Measurements from ENCODE around the gene ZNF511.
A peak's percentile ranks its signal among the peaks of the same experiment; 100 is the strongest.

ZNF511 gene

DNA sequence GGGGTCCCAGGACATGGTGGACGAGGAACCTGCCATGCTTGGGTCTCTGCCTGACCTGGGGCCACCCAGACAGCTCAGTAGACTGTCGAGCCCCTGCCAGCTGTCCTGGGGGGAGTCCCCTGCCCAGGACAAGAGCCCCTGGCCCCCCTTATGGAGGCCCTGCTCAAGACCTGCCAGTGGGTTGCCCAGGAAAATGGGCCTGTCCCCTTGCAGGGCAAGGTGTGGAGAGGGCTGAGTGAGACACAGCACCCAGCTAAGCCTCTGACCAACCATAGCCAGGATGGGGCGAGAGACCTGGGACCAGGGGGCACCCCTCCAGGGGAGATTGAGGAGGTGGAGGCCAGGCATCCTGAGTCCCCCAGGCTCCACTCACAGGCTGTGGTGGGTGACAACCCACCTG lies 47.3 kb downstream of the ZNF511 start:
- no peak for DNase-seq

DNA sequence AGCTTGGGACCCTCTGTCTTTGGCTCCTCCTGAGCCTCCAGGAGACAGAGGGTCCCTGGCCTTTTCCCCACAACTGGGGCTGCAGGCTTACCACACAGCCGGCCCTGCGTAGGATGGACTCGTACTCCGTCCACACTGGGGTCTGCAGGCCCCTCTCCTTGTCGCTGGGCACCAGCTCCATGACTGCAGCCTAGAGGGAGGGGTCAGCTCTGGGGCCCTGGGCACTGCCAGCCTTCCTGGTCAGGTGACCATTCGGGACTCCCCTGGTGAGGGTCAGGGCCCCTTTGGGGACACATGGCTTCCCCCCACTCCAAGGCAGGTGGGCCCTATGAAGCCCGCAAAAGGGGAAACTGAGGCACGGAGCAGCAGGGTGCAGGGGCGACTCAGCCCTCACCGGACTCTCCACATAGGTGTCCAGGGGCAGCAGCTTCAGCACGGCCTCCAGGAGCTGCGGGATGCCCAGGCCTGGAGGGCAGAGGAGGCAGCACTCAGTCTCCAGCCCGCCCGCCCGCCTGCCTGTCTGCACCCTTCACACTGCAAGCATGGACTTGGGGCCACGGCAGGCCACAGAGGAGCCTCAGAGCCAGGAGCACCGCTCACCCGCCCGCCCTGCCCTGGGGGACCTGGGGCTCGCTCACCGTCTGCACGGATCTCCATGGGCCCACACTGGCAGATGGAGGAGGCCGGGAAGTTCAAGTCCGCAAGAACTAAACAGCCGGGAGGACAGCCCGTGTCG lies 48.0 kb downstream of the ZNF511 start:
- DNase-seq = no peak

DNA sequence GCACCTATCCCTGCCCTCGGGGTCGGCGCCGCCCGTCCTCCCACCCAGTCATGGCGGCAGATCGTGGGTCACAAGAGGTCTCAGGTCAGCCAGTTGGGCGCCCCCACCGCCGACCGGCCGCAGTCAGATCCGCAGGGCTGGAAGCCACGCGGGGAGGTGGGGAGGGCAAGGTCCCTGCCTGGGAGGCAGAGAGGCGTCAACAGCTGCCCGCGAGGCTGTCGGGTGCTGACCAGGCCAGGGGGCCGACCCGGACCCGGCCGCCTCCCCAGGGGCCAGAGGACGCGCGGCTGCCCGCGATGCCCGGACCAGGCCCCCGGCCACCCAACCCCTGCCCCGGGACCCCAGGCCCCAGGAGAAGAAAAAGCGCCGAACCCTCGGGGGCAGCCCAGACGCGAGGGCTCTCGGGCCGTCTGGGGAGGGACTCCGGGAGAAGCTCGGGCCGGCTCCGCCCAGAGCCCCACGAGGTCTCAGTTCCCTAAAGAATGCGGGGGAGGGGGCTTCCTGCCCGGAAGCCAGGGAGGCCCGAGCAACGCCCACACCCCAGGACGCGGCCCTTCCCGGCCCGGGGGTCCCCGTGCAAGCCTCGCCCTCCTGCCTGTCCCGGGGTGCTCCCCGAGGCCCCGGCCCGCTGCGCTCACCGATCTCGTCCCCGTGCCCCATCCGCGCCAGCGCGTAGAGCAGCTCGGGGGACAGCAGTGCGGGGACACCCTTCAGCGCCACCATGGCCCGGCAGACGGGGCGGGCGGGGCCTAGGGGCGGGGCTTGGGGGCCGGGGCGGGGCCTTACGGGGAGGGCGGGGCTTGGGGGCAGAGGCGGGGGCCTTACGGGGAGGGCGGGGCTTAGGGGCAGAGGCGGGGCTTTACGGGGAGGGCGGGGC lies 48.8 kb downstream of the ZNF511 start, which contains the start of gene FUOM:
Gene FUOM (minus strand): TSS at position 735 of the 877 bp plus-strand sequence. CDS start 12 bp downstream, at position 723.
- DNase-seq = peak; percentile 55

DNA sequence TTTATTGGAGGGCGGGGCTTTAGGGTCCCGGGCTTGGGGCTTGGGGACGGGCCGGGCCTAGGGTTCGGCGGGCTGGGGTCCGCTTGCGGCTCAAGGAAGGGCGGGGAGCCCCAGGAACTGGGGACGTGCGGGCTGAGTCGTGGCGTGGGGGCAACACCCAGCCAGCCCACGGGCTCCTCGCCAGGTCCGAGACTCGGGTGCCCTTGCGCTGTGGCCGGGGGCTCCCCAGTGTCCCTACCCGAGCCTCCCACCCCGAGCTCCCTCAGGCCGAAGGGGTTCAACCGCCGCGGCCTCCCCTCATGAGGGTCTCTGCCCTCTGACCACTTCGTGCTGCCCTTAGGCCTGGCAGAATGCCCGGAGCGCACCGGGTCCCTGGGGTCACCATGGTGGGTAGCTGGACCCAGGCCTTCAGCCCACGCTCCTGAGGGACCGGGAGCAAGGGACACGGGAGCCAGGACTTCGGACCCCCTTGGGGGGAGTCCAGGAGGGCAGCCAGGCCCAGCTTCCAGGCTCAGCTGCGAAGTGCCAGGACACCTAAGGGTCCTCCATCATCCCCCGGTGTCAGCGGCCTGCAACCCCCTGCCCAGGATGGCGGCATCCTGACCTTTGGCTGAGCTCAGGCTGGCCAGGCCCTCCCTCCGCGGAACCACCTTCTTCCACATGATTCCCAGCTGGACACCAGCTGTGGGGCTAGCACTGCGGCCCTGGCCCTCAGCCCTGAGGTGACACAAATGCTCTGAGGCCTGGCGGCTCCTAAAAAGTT lies 49.6 kb downstream of the ZNF511 start:
- no peak for DNase-seq

DNA sequence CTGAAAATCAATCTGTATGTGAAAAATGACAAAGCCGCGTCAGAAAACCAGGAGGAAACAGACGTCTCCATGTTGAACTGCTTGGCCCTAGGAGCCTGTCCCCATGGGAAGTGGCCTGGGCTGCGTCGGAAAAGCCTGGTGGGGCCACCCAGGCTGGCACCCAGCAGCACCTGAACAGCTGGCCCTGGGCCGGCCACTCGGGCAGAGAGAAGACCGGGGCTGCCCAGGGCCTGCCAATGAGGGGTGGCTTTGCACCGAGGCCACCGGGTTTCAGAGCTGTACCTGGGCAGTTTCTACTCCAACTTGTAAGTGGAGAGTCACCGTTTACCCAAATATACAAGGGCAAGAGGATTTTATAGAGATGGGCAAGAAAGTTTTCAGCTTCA lies 50.2 kb downstream of the ZNF511 start:
- no peak for DNase-seq

DNA sequence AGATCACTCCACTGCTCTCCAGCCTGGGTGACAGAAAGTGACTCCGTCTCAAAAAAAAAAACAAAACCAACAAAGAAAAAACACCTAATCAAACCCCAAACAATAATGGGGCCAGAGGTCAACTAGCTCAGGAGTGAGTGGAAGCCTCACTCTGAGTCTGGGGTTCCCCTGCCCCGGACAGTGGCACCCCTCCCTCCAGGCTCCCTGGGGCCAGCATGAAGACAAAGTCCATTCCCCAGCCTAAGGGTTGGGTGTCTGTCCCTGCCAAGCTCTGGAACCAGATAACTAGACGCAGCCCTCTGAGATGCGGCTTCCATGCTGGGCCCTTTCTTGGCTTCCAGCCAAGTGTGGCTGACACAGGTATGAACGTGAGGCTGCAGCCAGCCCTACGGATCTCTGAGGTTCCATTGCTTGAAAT lies 50.8 kb downstream of the ZNF511 start:
- DNase-seq = no peak

DNA sequence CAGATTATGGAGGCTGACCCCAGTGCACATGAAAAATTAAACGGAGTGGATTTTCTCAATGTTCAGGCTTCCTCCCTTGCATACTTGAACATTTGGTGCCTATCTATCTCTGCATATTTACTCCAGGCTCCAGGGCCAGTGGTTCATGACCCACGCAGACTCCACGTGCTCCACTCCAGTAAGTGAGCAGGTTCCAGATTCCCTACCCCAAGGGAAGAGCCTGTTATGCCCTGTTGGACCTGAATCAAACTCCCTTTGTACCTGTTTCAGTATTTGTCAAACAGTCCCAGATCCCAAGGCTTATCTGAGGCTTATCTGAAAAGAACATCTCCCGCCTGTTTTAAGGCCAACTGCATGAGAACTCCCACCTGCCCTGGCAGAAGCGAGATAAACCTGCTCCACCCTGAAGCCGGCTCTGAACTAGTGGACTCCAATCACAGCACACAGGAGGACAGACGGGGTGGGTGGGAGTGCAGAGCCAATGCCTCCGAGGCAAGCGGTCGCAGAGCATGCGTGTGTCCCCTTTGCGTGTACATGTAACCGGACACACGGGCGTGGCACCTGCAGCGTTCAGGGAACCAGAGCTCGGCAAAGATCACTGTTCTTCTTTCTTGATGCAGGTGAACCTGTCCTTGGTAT lies 51.4 kb downstream of the ZNF511 start:
- DNase-seq = no peak

DNA sequence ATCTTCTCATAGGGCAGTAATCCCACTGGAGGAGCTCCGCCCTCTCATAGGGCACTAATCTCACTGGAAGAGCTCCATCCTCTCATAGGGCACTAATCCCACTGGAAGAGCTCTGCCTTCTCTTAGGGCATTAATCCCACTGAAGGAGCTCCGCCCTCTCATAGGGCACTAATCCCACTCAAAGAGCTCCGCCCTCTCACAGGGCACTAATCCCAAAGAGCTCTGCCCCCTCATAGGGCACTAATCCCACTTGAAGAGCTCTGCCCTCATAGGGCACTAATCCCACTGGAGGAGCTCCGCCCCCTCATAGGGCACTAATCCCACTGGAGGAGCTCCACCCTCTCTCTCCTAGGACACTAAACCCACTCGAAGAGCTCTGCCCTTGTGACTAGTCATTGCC lies 52.5 kb downstream of the ZNF511 start:
- DNase-seq = no peak

DNA sequence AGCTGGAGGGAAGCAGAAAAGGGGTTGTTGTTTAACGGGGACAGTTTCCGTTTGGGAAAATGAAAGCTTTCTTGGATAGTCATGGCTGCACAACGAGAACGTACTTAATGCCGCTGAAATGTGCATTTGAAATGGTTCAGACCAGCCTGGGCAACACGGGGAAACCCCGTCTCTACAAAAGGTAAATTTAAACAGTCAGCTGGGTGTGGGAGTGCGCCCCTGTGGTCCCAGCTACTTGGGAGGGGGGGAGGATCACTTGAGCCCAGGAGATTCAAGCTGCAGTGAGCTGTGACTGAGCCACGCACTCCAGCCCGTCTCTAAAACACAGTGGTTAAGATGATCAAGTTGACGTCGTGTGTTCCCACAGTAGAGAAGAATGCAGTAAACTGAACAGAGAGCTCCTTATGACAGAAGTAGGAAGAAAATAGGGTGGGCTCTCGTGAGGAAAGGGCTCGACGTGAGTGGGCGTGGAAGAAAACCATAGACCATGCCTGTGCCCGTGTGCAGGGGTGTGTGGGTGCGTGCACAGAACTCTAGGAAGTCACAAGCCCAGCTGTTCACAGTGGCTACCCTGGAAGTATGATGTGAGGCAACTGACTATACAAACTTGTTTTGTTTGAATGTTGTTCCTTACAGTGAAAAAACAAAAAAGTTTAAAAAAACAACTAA lies 53.2 kb downstream of the ZNF511 start:
- DNase-seq = no peak

All from activated CD4-positive, alpha-beta T cell treated with anti-CD3 and anti-CD28 coated beads for 1 hour (primary cell).